Adipose tissue (tissue), 3 donors: ENCODE measurements around the gene FGD2. TPM values are rescaled to one million over a fixed set of nuclear protein-coding genes. Genes with fewer than 3 reads are reported as not detected.

ENCODE experiments used
- H3K27ac ChIP-seq: one replicate; pipeline ENCODE4 v1.5.1; 2013; ENCODE audit warnings: low read depth, low read length
- WGBS, 3 donors: extraction: QIAGEN DNeasy Blood & Tissue Kit; methylation state at CpG; one replicate each; pipeline ENCODE4 v1.1.7; 2013; 5-methylcytosine and 5-hydroxymethylcytosine counted together
- polyA plus RNA-seq, 3 donors: library from polyadenylated mRNA; stranded (reverse); fragments of 200-250 nt; gene quantifications; one replicate each; pipeline ENCODE4 v1.2.3, GENCODE V29; 2013
- donor health status: healthy with polysubstance abuse.
- donor health status: Bipolar disorder and iron deficiency.
- donor health status: healthy.

The FGD2 gene
- polyA plus RNA-seq, 3 donors = 3.6 to 10.1 (median 7.0) TPM

GRCh38 chr6:37008484-37009465, 3.3 kb downstream of the FGD2 start:
- no peak overlapping the region for H3K27ac ChIP-seq
- WGBS, 3 donors = 79 to 86% (median 82%) methylated on average over 15 of the region's 15 CpGs

- no peak overlapping the region for H3K27ac ChIP-seq
- WGBS, 3 donors = 90 to 92% (median 92%) methylated on average over 10 of the region's 10 CpGs
Measured at GRCh38 chr6:37010402-37010892, 5.0 kb downstream of the FGD2 start.

GRCh38 chr6:37011656-37012378, 6.4 kb downstream of the FGD2 start:
- WGBS, 3 donors = 80 to 87% (median 84%) methylated on average over 11 of the region's 11 CpGs
- no peak overlapping the region for H3K27ac ChIP-seq

- no peak overlapping the region for H3K27ac ChIP-seq
- WGBS, 3 donors = 85 to 89% (median 87%) methylated on average over 21 of the region's 21 CpGs
Measured at GRCh38 chr6:37013516-37014491, 8.3 kb downstream of the FGD2 start.

GRCh38 chr6:37014667-37015066, 9.2 kb downstream of the FGD2 start:
- 91 to 94% (median 91%) methylated on average over 12 of the region's 12 CpGs for WGBS, 3 donors
- H3K27ac ChIP-seq = no peak overlapping the region

GRCh38 chr6:37015532-37015931, 10.1 kb downstream of the FGD2 start:
- no peak overlapping the region for H3K27ac ChIP-seq
- 84 to 95% (median 90%) methylated on average over 9 of the region's 9 CpGs for WGBS, 3 donors

GRCh38 chr6:37016995-37017394, 11.5 kb downstream of the FGD2 start:
- 64 to 84% (median 79%) methylated on average over 3 of the region's 3 CpGs for WGBS, 3 donors
- H3K27ac ChIP-seq = no peak overlapping the region

GRCh38 chr6:37017606-37018197, 12.2 kb downstream of the FGD2 start:
- WGBS, 3 donors = 57 to 61% (median 59%) methylated on average over 5 of the region's 5 CpGs

GRCh38 chr6:37018198-37019064, 13.0 kb downstream of the FGD2 start:
- whole genome bisulfite sequencing, 3 donors = 4 to 7% (median 6%) methylated on average over 8 of the region's 8 CpGs
- no peak overlapping the region for H3K27ac ChIP-seq

More at GRCh38 chr6:37017606-37018197, 12.2 kb downstream of the FGD2 start:
- H3K27ac ChIP-seq = no peak overlapping the region

- H3K27ac ChIP-seq = no peak overlapping the region
- WGBS, 3 donors = 34 to 48% (median 47%) methylated on average over 2 of the region's 2 CpGs
Measured at GRCh38 chr6:37019065-37019450, 13.6 kb downstream of the FGD2 start.

- WGBS, 3 donors = 35 to 72% (median 59%) methylated on average over 12 of the region's 12 CpGs
- no peak overlapping the region for H3K27ac ChIP-seq
Measured at GRCh38 chr6:37020381-37020780, 14.9 kb downstream of the FGD2 start.

- no peak overlapping the region for H3K27ac ChIP-seq
- WGBS, 3 donors = 83 to 94% (median 88%) methylated on average over 5 of the region's 5 CpGs
Measured at GRCh38 chr6:37020812-37021211, 15.4 kb downstream of the FGD2 start.

GRCh38 chr6:37021356-37022129, 16.1 kb downstream of the FGD2 start:
- H3K27ac ChIP-seq = no peak overlapping the region
- 66 to 81% (median 74%) methylated on average over 14 of the region's 14 CpGs for WGBS, 3 donors

GRCh38 chr6:37022135-37022863, 16.8 kb downstream of the FGD2 start:
- H3K27ac ChIP-seq = no peak overlapping the region
- WGBS, 3 donors = 94 to 98% (median 97%) methylated on average over 11 to 17 of the region's 17 CpGs

- H3K27ac ChIP-seq = no peak overlapping the region
- WGBS, 3 donors = 77 to 78% (median 78%) methylated on average over 15 of the region's 15 CpGs
Measured at GRCh38 chr6:37024656-37025337, 19.3 kb downstream of the FGD2 start.
